DND-41 (cell line): ENCODE results near the gene GTPBP6.

ENCODE experiments used
- CTCF ChIP-seq: IDR thresholded peaks from 2 replicates; pipeline ENCODE4 v1.5.1; 2012; ENCODE audit warnings: borderline replicate concordance, low read length, moderate library complexity, mild to moderate bottlenecking; ENCODE audit not compliant: poor library complexity, severe bottlenecking; ENCODE audit errors: extremely low read depth
- EZH2 ChIP-seq: IDR thresholded peaks from 3 replicates; pipeline ENCODE4 v1.6.1; 2012; ENCODE audit warnings: borderline replicate concordance, low read depth, mild to moderate bottlenecking, moderate library complexity, low read length, inconsistent platforms; ENCODE audit not compliant: severe bottlenecking

GRCh38 chrX:275967-276580 lies 42.5 kb downstream of the GTPBP6 start:
- TF ChIP-seq CTCF: no peak
- no peak for TF ChIP-seq EZH2
